ENCODE results near the gene CAPN15.

DNA sequence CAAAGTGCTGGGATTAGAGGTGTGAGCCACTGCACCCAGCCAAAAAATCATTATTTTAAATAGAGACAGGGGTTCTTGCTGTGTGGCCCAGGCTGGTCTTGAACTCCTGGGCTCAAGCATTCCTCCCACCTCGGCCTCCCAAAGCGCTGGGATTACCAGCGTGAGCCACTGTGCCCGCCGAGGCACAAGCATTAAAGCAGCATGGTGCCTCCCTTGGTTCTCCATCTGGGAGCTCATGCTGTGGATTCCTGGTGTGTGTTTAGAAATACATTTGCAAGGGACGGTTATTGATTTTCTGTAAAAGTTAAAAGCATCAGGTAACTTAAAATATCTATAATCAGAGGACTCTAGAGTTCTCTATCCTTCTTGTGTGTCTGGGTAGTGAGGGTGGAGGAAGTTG lies 14.7 kb upstream of the CAPN15 start:
- no peak for TF ChIP-seq POLR2AphosphoS5 (IDR thresholded peaks at IDR 0.05; ENCODE audit: low read depth, low read length)
- no peak for TF ChIP-seq SIN3A (IDR thresholded peaks at IDR 0.05; ENCODE audit: borderline replicate concordance, insufficient read depth, low read length)

All from PFSK-1 (cell line).